H7 (cell line): ENCODE results near the gene NHSL2. TPM values are rescaled to one million over a fixed set of nuclear protein-coding genes. Genes with fewer than 3 reads are reported as not detected.

ENCODE experiments used
- DNase-seq: peaks from one replicate; pipeline ENCODE4 v3.0.0; 2012
- H3K27me3 ChIP-seq: 2 replicates; pipeline ENCODE4 v1.6.0; 2011; ENCODE audit warnings: mild to moderate bottlenecking, low read length; ENCODE audit not compliant: control insufficient read depth, insufficient read depth
- H3K36me3 ChIP-seq: replicated peaks from 2 replicates; pipeline ENCODE4 v1.5.1; 2011; ENCODE audit warnings: low read length; ENCODE audit not compliant: control insufficient read depth, insufficient read depth
- H3K4me3 ChIP-seq: 2 replicates; pipeline ENCODE4 v1.5.1; 2011; ENCODE audit warnings: low read depth, mild to moderate bottlenecking, control low read depth, low read length, moderate library complexity; ENCODE audit not compliant: insufficient read depth
- total RNA-seq: library from RNA; depleted of rRNA; stranded (reverse); fragments of >200 nt; shearing (Covaris generic); gene quantifications from 2 replicates; pipeline ENCODE4 v1.2.3, GENCODE V29; 2014; rRNA removed

NHSL2 gene
- total RNA-seq, 1 experiment from 2014 or later, result 3.7 TPM

GRCh38 chrX:72181178-72182125, 270.8 kb downstream of the NHSL2 start, which contains the start of gene PIN4:
Gene PIN4 (plus strand): TSS chrX:72181757. CDS start chrX:72181786, 29 bp downstream.
- Histone ChIP-seq H3K27me3 (no peaks in the 10 kb centered on the region), H3K36me3 (no peaks in the 10 kb centered on the region), H3K4me3 (peak within 1 kb of the TSS; percentile 87)
- DNase-seq, result peak; percentile 86

GRCh38 chrX:72182924-72183323, 272.3 kb downstream of the NHSL2 start:
- no peaks in the 10 kb centered on the region for H3K36me3 ChIP-seq
- H3K27me3 ChIP-seq, result no peaks in the 10 kb centered on the region
- DNase-seq, result no peak
- no peak overlapping the region for H3K4me3 ChIP-seq

- no peak for DNase-seq
Observed at GRCh38 chrX:72201836-72202536, 291.3 kb downstream of the NHSL2 start.

More at GRCh38 chrX:72201836-72202536, 291.3 kb downstream of the NHSL2 start:
- no peak overlapping the region for H3K4me3 ChIP-seq
- H3K36me3 ChIP-seq, result no peaks in the 10 kb centered on the region; the same call in 1 of the 2 replicates
- no peaks in the 10 kb centered on the region for H3K27me3 ChIP-seq

Other genes with a start within 250 kb of the NHSL2 start
- gene CXorf49, start 192.6 kb upstream of the NHSL2 start, total RNA-seq, result not detected in 2 replicates
- gene CXorf49B, start 147.5 kb upstream of the NHSL2 start, total RNA-seq, result not detected in 2 replicates
- 1.3 and 1.5 TPM in 2 replicates for gene RTL5, start 221.1 kb downstream of the NHSL2 start, total RNA-seq